ENCODE measurements around the gene IL13.

DNA sequence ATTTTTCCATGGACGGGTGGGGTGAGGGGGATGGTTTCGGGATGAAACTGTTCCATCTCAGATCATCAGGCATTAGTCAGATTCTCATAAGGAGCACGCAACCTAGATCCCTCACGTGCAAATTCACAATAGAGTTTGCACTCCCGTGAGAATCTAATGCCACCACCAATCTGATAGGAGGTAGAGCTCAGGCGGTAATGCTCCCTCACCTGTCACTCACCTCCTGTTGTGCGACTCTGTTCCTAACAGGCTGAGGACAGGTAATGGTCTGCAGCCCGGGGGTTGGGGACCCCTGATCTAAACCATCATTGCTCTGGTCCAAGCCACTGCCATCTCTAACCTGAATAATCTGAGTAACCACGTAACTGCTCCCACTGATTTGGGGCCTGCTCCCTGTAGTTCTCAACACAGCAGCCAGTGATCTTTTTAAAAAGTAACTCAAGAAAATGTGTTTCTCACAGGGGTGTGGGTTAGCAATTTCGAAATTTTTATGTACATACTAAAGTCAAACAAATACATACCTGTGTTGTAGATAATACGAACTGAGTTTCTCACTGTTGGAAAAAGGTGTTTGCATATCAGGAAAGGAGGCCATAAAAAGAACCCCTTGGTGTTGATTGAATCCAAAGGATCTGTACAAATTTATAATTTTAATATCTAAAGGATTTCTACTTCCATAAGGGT is 11.2 kb upstream of the IL13 start:
- TF ChIP-seq, protein P1, sequence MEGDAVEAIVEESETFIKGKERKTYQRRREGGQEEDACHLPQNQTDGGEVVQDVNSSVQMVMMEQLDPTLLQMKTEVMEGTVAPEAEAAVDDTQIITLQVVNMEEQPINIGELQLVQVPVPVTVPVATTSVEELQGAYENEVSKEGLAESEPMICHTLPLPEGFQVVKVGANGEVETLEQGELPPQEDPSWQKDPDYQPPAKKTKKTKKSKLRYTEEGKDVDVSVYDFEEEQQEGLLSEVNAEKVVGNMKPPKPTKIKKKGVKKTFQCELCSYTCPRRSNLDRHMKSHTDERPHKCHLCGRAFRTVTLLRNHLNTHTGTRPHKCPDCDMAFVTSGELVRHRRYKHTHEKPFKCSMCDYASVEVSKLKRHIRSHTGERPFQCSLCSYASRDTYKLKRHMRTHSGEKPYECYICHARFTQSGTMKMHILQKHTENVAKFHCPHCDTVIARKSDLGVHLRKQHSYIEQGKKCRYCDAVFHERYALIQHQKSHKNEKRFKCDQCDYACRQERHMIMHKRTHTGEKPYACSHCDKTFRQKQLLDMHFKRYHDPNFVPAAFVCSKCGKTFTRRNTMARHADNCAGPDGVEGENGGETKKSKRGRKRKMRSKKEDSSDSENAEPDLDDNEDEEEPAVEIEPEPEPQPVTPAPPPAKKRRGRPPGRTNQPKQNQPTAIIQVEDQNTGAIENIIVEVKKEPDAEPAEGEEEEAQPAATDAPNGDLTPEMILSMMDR (conservative IDR thresholded peaks at IDR 0.05; ENCODE audit: low read depth, low read length): no peak
- TF ChIP-seq EZH2 (IDR thresholded peaks at IDR 0.05; ENCODE audit: borderline replicate concordance, low read depth, low read length, poor library complexity, severe bottlenecking): no peak
